ENCODE measurements around the gene NCKIPSD. TPM values are rescaled to one million over a fixed set of nuclear protein-coding genes. Genes with fewer than 3 reads are reported as not detected.

NCKIPSD gene
- total RNA-seq, 1 donor from 2014 or later, result 49.8 TPM

- Mint-ChIP-seq H3K27ac (no peak overlapping the region), H3K9me3 (no peaks in the 10 kb centered on the region), H3K27me3 (ENCODE audit: low read depth) (no peaks in the 10 kb centered on the region), H3K4me1 (ENCODE audit: low read depth) (peaks cover 17% of the 10 kb centered on the region), H3K36me3 (ENCODE audit: low read depth) (peaks cover 56% of the 10 kb centered on the region), H3K4me3 (ENCODE audit: low read depth) (no peak overlapping the region)
- intact Hi-C loops (cut with micrococcal nuclease), result loop anchor here (10.0 kb wide), 1 partner anchor 157 kb away; no protein-coding TSS in a partner anchor
- DNase-seq (ENCODE audit: low spot score), result no peak
These were observed 53.9 kb downstream of the NCKIPSD start for GRCh38 chr3:48631516-48632448.

GRCh38 chr3:48630833-48631232, 54.9 kb downstream of the NCKIPSD start:
- Mint-ChIP-seq H3K27me3 (ENCODE audit: low read depth) (no peaks in the 10 kb centered on the region), H3K9me3 (no peaks in the 10 kb centered on the region), H3K27ac (no peak overlapping the region), H3K4me3 (ENCODE audit: low read depth) (no peak overlapping the region), H3K36me3 (ENCODE audit: low read depth) (peaks cover 65% of the 10 kb centered on the region), H3K4me1 (ENCODE audit: low read depth) (peaks cover 11% of the 10 kb centered on the region)
- DNase-seq (ENCODE audit: low spot score), result no peak
- intact Hi-C loops (cut with micrococcal nuclease), result loop anchor here (10.0 kb wide), 1 partner anchor 156 kb away; no protein-coding TSS in a partner anchor

- H3K4me3 Mint-ChIP-seq (ENCODE audit: low read depth), result no peak overlapping the region
- no peaks in the 10 kb centered on the region for H3K27me3 Mint-ChIP-seq (ENCODE audit: low read depth)
- no peak for DNase-seq (ENCODE audit: low spot score)
- intact Hi-C loops (cut with micrococcal nuclease), result loop anchor here (10.0 kb wide), 1 partner anchor 156 kb away; no protein-coding TSS in a partner anchor
- H3K36me3 Mint-ChIP-seq (ENCODE audit: low read depth), result peaks cover 69% of the 10 kb centered on the region
- H3K9me3 Mint-ChIP-seq, result no peaks in the 10 kb centered on the region
- H3K4me1 Mint-ChIP-seq (ENCODE audit: low read depth), result peaks cover 11% of the 10 kb centered on the region
- H3K27ac Mint-ChIP-seq, result no peak overlapping the region
These were observed 55.3 kb downstream of the NCKIPSD start for GRCh38 chr3:48630407-48630806.

GRCh38 chr3:48629894-48630293, 55.8 kb downstream of the NCKIPSD start:
- no peak overlapping the region for H3K27ac Mint-ChIP-seq
- peaks cover 11% of the 10 kb centered on the region for H3K4me1 Mint-ChIP-seq (ENCODE audit: low read depth)
- DNase-seq (ENCODE audit: low spot score), result no peak
- H3K36me3 Mint-ChIP-seq (ENCODE audit: low read depth), result peaks cover 70% of the 10 kb centered on the region
- no peak overlapping the region for H3K4me3 Mint-ChIP-seq (ENCODE audit: low read depth)
- no peaks in the 10 kb centered on the region for H3K9me3 Mint-ChIP-seq
- intact Hi-C loops (cut with micrococcal nuclease), result loop anchor here (10.0 kb wide), 1 partner anchor 155 kb away; no protein-coding TSS in a partner anchor
- no peaks in the 10 kb centered on the region for H3K27me3 Mint-ChIP-seq (ENCODE audit: low read depth)

- peaks cover 75% of the 10 kb centered on the region for H3K36me3 Mint-ChIP-seq (ENCODE audit: low read depth)
- no peaks in the 10 kb centered on the region for H3K9me3 Mint-ChIP-seq
- no peak for DNase-seq (ENCODE audit: low spot score)
- intact Hi-C loops (cut with micrococcal nuclease), result no loop called here
- H3K4me3 Mint-ChIP-seq (ENCODE audit: low read depth), result no peak overlapping the region
- H3K4me1 Mint-ChIP-seq (ENCODE audit: low read depth), result peaks cover 13% of the 10 kb centered on the region
- no peak overlapping the region for H3K27ac Mint-ChIP-seq
- H3K27me3 Mint-ChIP-seq (ENCODE audit: low read depth), result no peaks in the 10 kb centered on the region
These were observed 57.3 kb downstream of the NCKIPSD start for GRCh38 chr3:48628277-48629017.

- peaks cover 61% of the 10 kb centered on the region for H3K36me3 Mint-ChIP-seq (ENCODE audit: low read depth)
- DNase-seq (ENCODE audit: low spot score), result no peak
- H3K4me3 Mint-ChIP-seq (ENCODE audit: low read depth), result no peak overlapping the region
- no peaks in the 10 kb centered on the region for H3K27me3 Mint-ChIP-seq (ENCODE audit: low read depth)
- peaks cover 10% of the 10 kb centered on the region for H3K4me1 Mint-ChIP-seq (ENCODE audit: low read depth)
- no peaks in the 10 kb centered on the region for H3K9me3 Mint-ChIP-seq
- no peak overlapping the region for H3K27ac Mint-ChIP-seq
- intact Hi-C loops (cut with micrococcal nuclease), result no loop called here
These were observed 60.1 kb downstream of the NCKIPSD start for GRCh38 chr3:48625600-48625999.

- H3K9me3 Mint-ChIP-seq, result no peaks in the 10 kb centered on the region
- H3K36me3 Mint-ChIP-seq (ENCODE audit: low read depth), result peaks cover 62% of the 10 kb centered on the region
- peaks cover 10% of the 10 kb centered on the region for H3K4me1 Mint-ChIP-seq (ENCODE audit: low read depth)
- H3K4me3 Mint-ChIP-seq (ENCODE audit: low read depth), result no peak overlapping the region
- intact Hi-C loops (cut with micrococcal nuclease), result no loop called here
- DNase-seq (ENCODE audit: low spot score), result no peak
- H3K27ac Mint-ChIP-seq, result peak overlapping the region; percentile 57
- H3K27me3 Mint-ChIP-seq (ENCODE audit: low read depth), result no peaks in the 10 kb centered on the region
These were observed 60.9 kb downstream of the NCKIPSD start for GRCh38 chr3:48624767-48625166.

- H3K36me3 Mint-ChIP-seq (ENCODE audit: low read depth), result peaks cover 62% of the 10 kb centered on the region
- H3K27me3 Mint-ChIP-seq (ENCODE audit: low read depth), result no peaks in the 10 kb centered on the region
- peaks cover 2% of the 10 kb centered on the region for H3K9me3 Mint-ChIP-seq
- H3K4me3 Mint-ChIP-seq (ENCODE audit: low read depth), result no peak overlapping the region
- H3K27ac Mint-ChIP-seq, result peak overlapping the region; percentile 70
- intact Hi-C loops (cut with micrococcal nuclease), result no loop called here
- DNase-seq (ENCODE audit: low spot score), result no peak
- H3K4me1 Mint-ChIP-seq (ENCODE audit: low read depth), result peaks cover 10% of the 10 kb centered on the region
These were observed 61.7 kb downstream of the NCKIPSD start for GRCh38 chr3:48623851-48624547.

Other genes starting within 250 kb of the NCKIPSD start
- gene CCDC51, start 245.8 kb downstream of the NCKIPSD start, total RNA-seq, result 22.2 and 23.7 TPM in 2 replicates
- 270 and 289 TPM in 2 replicates for gene TMA7, start 245.7 kb downstream of the NCKIPSD start, total RNA-seq
- gene ATRIP, start 239.2 kb downstream of the NCKIPSD start, total RNA-seq, result 16.9 and 17.5 TPM in 2 replicates
- gene SHISA5, start 181.7 kb downstream of the NCKIPSD start, total RNA-seq, result 65.6 and 69.5 TPM in 2 replicates
- gene PFKFB4, start 129.1 kb downstream of the NCKIPSD start, total RNA-seq, result 53.0 and 57.0 TPM in 2 replicates
- 0.11 TPM in 1 of 2 replicates, not detected in the other for gene UCN2, start 122.1 kb downstream of the NCKIPSD start, total RNA-seq
- gene COL7A1, start 90.6 kb downstream of the NCKIPSD start, total RNA-seq, result 1.9 and 2.4 TPM in 2 replicates
- 248 and 273 TPM in 2 replicates for gene UQCRC1, start 76.3 kb downstream of the NCKIPSD start, total RNA-seq
- gene TMEM89, start 64.1 kb downstream of the NCKIPSD start, total RNA-seq, result 0.80 and 0.87 TPM in 2 replicates
- gene SLC26A6, start 50.5 kb downstream of the NCKIPSD start, total RNA-seq, result 85.1 and 89.6 TPM in 2 replicates
- 16.0 and 16.5 TPM in 2 replicates for gene CELSR3, start 23.0 kb downstream of the NCKIPSD start, total RNA-seq
- 65.4 and 68.2 TPM in 2 replicates for gene IP6K2, start 31.3 kb upstream of the NCKIPSD start, total RNA-seq
- 30.7 and 32.4 TPM in 2 replicates for gene PRKAR2A, start 162.0 kb upstream of the NCKIPSD start, total RNA-seq
- 16.2 and 19.0 TPM in 2 replicates for gene SLC25A20, start 213.0 kb upstream of the NCKIPSD start, total RNA-seq
- 156 and 163 TPM in 2 replicates for gene ARIH2, start 232.9 kb upstream of the NCKIPSD start, total RNA-seq

Measured in activated T-helper 2 cell treated with anti-CD3 and anti-CD28 coated beads, Interferon-gamma antibody, Interleukin-2, Interleukin-4, amounts not matched to agents 10 μg/mL and 5 μg/mL and 100 μg/mL, durations not matched to agents 14 hours and 24 hours and 36 hours (primary cell).